MG63 (cell line): ENCODE data around the gene DUOXA2. TPM values are rescaled to one million over a fixed set of nuclear protein-coding genes. Genes with fewer than 3 reads are reported as not detected.

Experiments
- DNase-seq: peaks from one replicate; pipeline ENCODE4 v3.0.0-alpha.2; 2020
- H3K27me3 ChIP-seq: fragments of 250-450 bp; sonication (Bioruptor Pico); 2 replicates; pipeline ENCODE4 v1.5.1; 2020; ENCODE audit warnings: mild to moderate bottlenecking, moderate library complexity
- H3K36me3 ChIP-seq: fragments of 250-450 bp; sonication (Bioruptor Pico); 2 replicates; pipeline ENCODE4 v1.5.1; 2020; ENCODE audit warnings: mild to moderate bottlenecking, moderate library complexity
- H3K4me3 ChIP-seq: fragments of 250-450 bp; sonication (Bioruptor Pico); 2 replicates; pipeline ENCODE4 v1.5.1; 2020; ENCODE audit warnings: mild to moderate bottlenecking, moderate library complexity
- H3K9me3 ChIP-seq: fragments of 250-450 bp; sonication (Bioruptor Pico); 2 replicates; pipeline ENCODE4 v1.5.1; 2020; ENCODE audit warnings: mild to moderate bottlenecking, moderate library complexity
- total RNA-seq: library from RNA; depleted of rRNA; stranded (reverse); fragments of >200 nt; shearing (Covaris generic); gene quantifications from 2 replicates; pipeline ENCODE4 v1.2.3, GENCODE V29; 2014; ENCODE audit warnings: low replicate concordance; rRNA removed

The DUOXA2 gene
- total RNA-seq, 1 experiment from 2014 or later: not detected

DNA sequence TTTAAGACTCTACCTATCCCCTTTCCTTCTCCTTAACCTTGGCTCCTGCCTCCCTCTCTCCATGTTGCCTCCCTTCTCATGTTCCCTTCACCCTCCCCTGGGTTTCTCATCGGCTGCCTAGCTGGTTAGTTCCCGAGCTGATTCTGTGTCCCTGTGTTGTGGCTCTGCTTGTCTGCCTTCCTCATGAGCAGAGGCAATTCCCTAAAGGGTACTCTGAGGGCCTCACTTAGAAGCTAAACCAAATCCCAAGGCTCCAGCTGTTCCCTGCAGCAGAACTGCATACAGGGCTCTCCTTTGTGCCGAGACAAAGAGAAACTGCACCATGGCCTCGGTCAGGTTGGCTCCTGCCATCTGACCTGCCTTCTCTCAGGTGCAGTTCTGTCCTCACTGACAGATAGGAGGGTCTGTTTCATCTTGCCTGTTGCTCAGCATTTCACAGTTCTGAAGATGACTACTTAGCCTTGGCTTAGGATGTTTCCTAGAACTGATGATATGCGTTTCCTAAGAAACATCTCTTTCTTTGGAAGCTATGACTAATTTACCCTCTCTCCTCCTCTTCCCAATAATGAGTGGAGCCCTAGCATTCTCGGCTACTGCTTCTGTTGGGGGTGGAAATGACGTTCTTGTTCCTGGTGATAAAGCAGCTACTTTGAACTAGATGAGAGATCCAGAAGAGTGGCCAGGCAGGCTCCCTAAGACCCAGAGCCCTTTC, 42.8 kb downstream of the DUOXA2 start:
- no peaks in the 10 kb centered on the region for H3K9me3 ChIP-seq
- no peak overlapping the region for H3K4me3 ChIP-seq
- H3K36me3 ChIP-seq: no peaks in the 10 kb centered on the region
- no peak for DNase-seq
- H3K27me3 ChIP-seq: no peaks in the 10 kb centered on the region

DNA sequence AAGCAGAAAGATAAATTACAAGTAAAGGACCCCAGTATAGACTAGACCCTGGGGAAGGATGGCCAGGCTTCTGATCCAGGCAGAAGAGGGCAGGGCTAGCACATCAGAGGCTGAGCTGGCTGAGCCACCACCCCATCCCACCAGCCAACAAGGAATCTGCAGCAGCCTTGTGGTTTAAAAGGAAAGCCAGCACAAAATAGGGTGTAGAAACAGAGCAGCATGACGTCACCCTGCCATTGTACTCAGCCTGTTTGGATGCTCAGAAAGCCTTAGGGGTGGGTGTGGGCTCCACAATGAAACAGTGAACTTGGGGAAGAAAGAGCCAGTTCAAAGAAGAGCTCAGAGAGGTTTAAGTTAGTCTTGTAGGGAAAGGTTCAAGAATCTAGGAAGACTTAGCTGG, 43.8 kb downstream of the DUOXA2 start:
- Histone ChIP-seq H3K36me3 (no peaks in the 10 kb centered on the region), H3K9me3 (no peaks in the 10 kb centered on the region), H3K4me3 (no peak overlapping the region), H3K27me3 (no peaks in the 10 kb centered on the region)
- peak; percentile 59 for DNase-seq

- H3K9me3 ChIP-seq: no peaks in the 10 kb centered on the region
- DNase-seq: no peak
- no peak overlapping the region for H3K4me3 ChIP-seq
- no peaks in the 10 kb centered on the region for H3K36me3 ChIP-seq
- no peaks in the 10 kb centered on the region for H3K27me3 ChIP-seq
Observed at GRCh38 chr15:45161666-45162065, 47.5 kb downstream of the DUOXA2 start.

GRCh38 chr15:45162771-45163507, 48.8 kb downstream of the DUOXA2 start:
- DNase-seq: peak; percentile 82
- Histone ChIP-seq H3K27me3 (no peaks in the 10 kb centered on the region), H3K4me3 (no peak overlapping the region), H3K9me3 (no peaks in the 10 kb centered on the region), H3K36me3 (no peaks in the 10 kb centered on the region)

DNA sequence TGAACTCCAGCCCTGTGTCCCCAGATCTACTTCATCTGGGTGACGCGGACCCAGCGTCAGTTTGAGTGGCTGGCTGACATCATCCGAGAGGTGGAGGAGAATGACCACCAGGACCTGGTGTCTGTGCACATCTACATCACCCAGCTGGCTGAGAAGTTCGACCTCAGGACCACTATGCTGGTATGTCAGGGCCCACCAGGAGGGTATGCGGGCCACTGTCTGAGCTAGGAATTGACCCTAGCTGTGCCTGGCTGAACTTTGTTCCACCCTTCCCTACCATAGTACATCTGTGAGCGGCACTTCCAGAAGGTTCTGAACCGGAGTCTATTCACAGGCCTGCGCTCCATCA, 49.4 kb downstream of the DUOXA2 start:
- H3K27me3 ChIP-seq: no peaks in the 10 kb centered on the region
- no peaks in the 10 kb centered on the region for H3K36me3 ChIP-seq
- H3K9me3 ChIP-seq: no peaks in the 10 kb centered on the region
- H3K4me3 ChIP-seq: no peak overlapping the region
- no peak for DNase-seq

DNA sequence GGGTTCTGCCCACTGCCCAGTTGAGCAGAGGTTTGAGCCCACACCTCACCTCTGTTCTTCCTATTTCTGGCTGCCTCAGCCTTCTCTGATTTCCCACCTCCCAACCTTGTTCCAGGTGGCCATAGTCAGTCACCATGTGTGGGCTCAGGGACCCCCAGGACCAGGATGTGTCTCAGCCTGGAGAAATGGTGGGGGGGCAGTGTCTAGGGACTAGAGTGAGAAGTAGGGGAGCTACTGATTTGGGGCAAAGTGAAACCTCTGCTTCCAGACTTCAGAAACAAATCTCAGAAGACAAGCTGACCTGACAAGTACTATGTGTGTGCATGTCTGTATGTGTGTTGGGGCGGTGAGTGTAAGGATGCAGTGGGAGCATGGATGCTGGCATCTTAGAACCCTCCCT, 50.8 kb downstream of the DUOXA2 start:
- no peak for DNase-seq
- no peak overlapping the region for H3K4me3 ChIP-seq
- no peaks in the 10 kb centered on the region for H3K9me3 ChIP-seq
- H3K27me3 ChIP-seq: no peaks in the 10 kb centered on the region
- H3K36me3 ChIP-seq: no peaks in the 10 kb centered on the region

- Histone ChIP-seq H3K36me3 (no peaks in the 10 kb centered on the region), H3K9me3 (no peaks in the 10 kb centered on the region), H3K27me3 (no peaks in the 10 kb centered on the region), H3K4me3 (no peak overlapping the region)
- no peak for DNase-seq
Observed at GRCh38 chr15:45165536-45165935, 51.4 kb downstream of the DUOXA2 start.

- no peaks in the 10 kb centered on the region for H3K9me3 ChIP-seq
- H3K36me3 ChIP-seq: no peaks in the 10 kb centered on the region
- DNase-seq: peak; percentile 94
- H3K27me3 ChIP-seq: no peaks in the 10 kb centered on the region
- peak overlapping the region; percentile 58 for H3K4me3 ChIP-seq
Observed at GRCh38 chr15:45166834-45167630, 52.9 kb downstream of the DUOXA2 start.

- H3K9me3 ChIP-seq: no peaks in the 10 kb centered on the region
- no peaks in the 10 kb centered on the region for H3K27me3 ChIP-seq
- H3K4me3 ChIP-seq: peak overlapping the region; percentile 58
- H3K36me3 ChIP-seq: no peaks in the 10 kb centered on the region
- DNase-seq: no peak
Observed at GRCh38 chr15:45167631-45168205, 53.6 kb downstream of the DUOXA2 start.

Other genes with a start within 250 kb of the DUOXA2 start
- gene TERB2, start 157.6 kb upstream of the DUOXA2 start, total RNA-seq: not detected in 2 replicates
- 25.8 and 39.1 TPM in 2 replicates for gene SORD, start 91.1 kb upstream of the DUOXA2 start, total RNA-seq
- not detected in 2 replicates for gene DUOX2, start 154 bp upstream of the DUOXA2 start, total RNA-seq
- gene DUOXA1, start 15.6 kb downstream of the DUOXA2 start, total RNA-seq: not detected in 2 replicates
- gene DUOX1, start 15.7 kb downstream of the DUOXA2 start, total RNA-seq: not detected in 2 replicates
- 0.33 TPM in 1 of 2 replicates, not detected in the other for gene SHF, start 73.6 kb downstream of the DUOXA2 start, total RNA-seq
- gene SLC28A2, start 137.9 kb downstream of the DUOXA2 start, total RNA-seq: not detected in 2 replicates